GM12878 (cell line): Measurements from ENCODE around the gene HCST. TPM values are rescaled to one million over a fixed set of nuclear protein-coding genes. Genes with fewer than 3 reads are reported as not detected.

Experiments used
- ATAC-seq: fragments of 200-7000 bp; cut with Tn5 transposase; 3 replicates; pipeline ENCODE4 v1.9.1; 2020; ENCODE audit warnings: mild to moderate bottlenecking, moderate library complexity
- BruUV-seq: library from RNA; stranded (reverse); fragments of 400-500 nt; replicated peaks from 2 replicates; lab custom pipeline; 2021; lab: Mats Ljungman, UMichigan
- CTCF ChIA-PET: fragments of 300-600 bp; sonication (Branson Sonifier 250); formaldehyde crosslinking; extraction: SDS; loops from one replicate; lab custom pipeline; 2021; ENCODE audit warnings: inconsistent platforms; lab: Yijun Ruan, JAX
- POLR2A ChIA-PET: fragments of 350-600 bp; formaldehyde crosslinking; extraction: SDS; loops from one replicate; lab custom pipeline; 2021; ENCODE audit warnings: inconsistent platforms; lab: Charles Lee
- RAD21 ChIA-PET: fragments of 300-600 bp; sonication (Branson Sonifier 250); formaldehyde crosslinking; loops from one replicate; lab custom pipeline; 2023; ENCODE audit warnings: antibody characterized with exemption; ENCODE audit not compliant: unreplicated experiment; lab: Charles Lee
- SMC1A ChIA-PET: fragments of 300-600 bp; sonication (Branson Sonifier 250); formaldehyde crosslinking; loops from one replicate; lab custom pipeline; 2023; ENCODE audit not compliant: unreplicated experiment, uncharacterized antibody; lab: Charles Lee
- DNase-seq: peaks from one replicate; pipeline ENCODE4 v3.0.0-alpha.2; 2011; ENCODE audit warnings: low read depth, low spot score
- FAIRE-seq: peaks from 3 replicates; lab custom pipeline; 2011; peaks lifted over from hg19 to GRCh38; lab: Jason Lieb, UNC
- H2AFZ ChIP-seq: 2 replicates; pipeline ENCODE4 v1.6.0; 2011; ENCODE audit warnings: low read depth, low read length, control low read depth; ENCODE audit not compliant: control insufficient read depth
- H3K27ac ChIP-seq: 2 replicates; pipeline ENCODE4 v1.5.1; 2011; ENCODE audit warnings: control low read depth; ENCODE audit not compliant: control insufficient read depth, insufficient read depth
- H3K27me3 ChIP-seq, 2 experiments: replicated peaks in 1 of 2; 2 replicates each; pipeline versions ENCODE4 v1.6.0 to v1.6.1; 2011; ENCODE audit warnings: low read length in 1 of 2; ENCODE audit not compliant: control insufficient read depth in 2 of 2, insufficient read depth in 2 of 2
- H3K36me3 ChIP-seq, 2 experiments: 2 replicates each; pipeline ENCODE4 v1.5.1; 2011; ENCODE audit warnings: low read length in 1 of 2; ENCODE audit not compliant: control insufficient read depth in 2 of 2, insufficient read depth in 2 of 2
- H3K4me1 ChIP-seq: 2 replicates; pipeline ENCODE4 v1.6.1; 2011; ENCODE audit warnings: mild to moderate bottlenecking, low read length, moderate library complexity, mixed read lengths; ENCODE audit not compliant: control insufficient read depth, insufficient read depth
- H3K4me2 ChIP-seq: 2 replicates; pipeline ENCODE4 v1.6.0; 2011; ENCODE audit warnings: control low read depth; ENCODE audit not compliant: control insufficient read depth, insufficient read depth
- H3K4me3 ChIP-seq: fragments of 200-600 bp; sonication (generic); 2 replicates; pipeline ENCODE4 v1.5.1; 2016
- H3K79me2 ChIP-seq: 2 replicates; pipeline ENCODE4 v1.6.0; 2011; ENCODE audit warnings: low read length; ENCODE audit not compliant: control insufficient read depth, insufficient read depth
- H3K9ac ChIP-seq: 2 replicates; pipeline ENCODE4 v1.8.0; 2011; ENCODE audit warnings: low read length, control low read depth, mixed read lengths; ENCODE audit not compliant: control insufficient read depth, insufficient read depth
- H3K9me3 ChIP-seq: replicated peaks from 3 replicates; pipeline ENCODE4 v1.5.1; 2011; ENCODE audit warnings: mild to moderate bottlenecking, low read length; ENCODE audit not compliant: control insufficient read depth, insufficient read depth
- H4K20me1 ChIP-seq: 2 replicates; pipeline ENCODE4 v1.6.0; 2011; ENCODE audit not compliant: control insufficient read depth, insufficient read depth
- CREM ChIP-seq: IDR thresholded peaks from 2 replicates; pipeline ENCODE4 v1.6.1; 2014; ENCODE audit warnings: antibody characterized with exemption, low read depth
- ETV6 ChIP-seq, 2 experiments: fragments of 450-650 bp in 1 of 2; IDR thresholded peaks in 1 of 2; conservative IDR thresholded peaks in 1 of 2; 2 replicates each; pipeline ENCODE4 v1.6.1; 2014; ENCODE audit warnings: antibody characterized with exemption in 1 of 2, borderline replicate concordance in 1 of 2, low read depth in 1 of 2, mild to moderate bottlenecking in 1 of 2, moderate library complexity in 1 of 2
- MTA2 ChIP-seq: fragments of 450-650 bp; IDR thresholded peaks from 2 replicates; pipeline ENCODE4 v1.6.1; 2016; ENCODE audit warnings: low read depth, mild to moderate bottlenecking, moderate library complexity
- NRF1 ChIP-seq: conservative IDR thresholded peaks from 2 replicates; pipeline ENCODE4 v1.6.1; 2011; ENCODE audit warnings: mild to moderate bottlenecking, low read depth, low read length, improper control_type of control experiment
- PBX3 ChIP-seq: IDR thresholded peaks from 2 replicates; pipeline ENCODE4 v1.6.1; 2011; ENCODE audit warnings: mild to moderate bottlenecking, low read depth, low read length, moderate library complexity; ENCODE audit not compliant: insufficient replicate concordance
- RCOR1 ChIP-seq: conservative IDR thresholded peaks from 2 replicates; pipeline ENCODE4 v1.6.1; 2012; ENCODE audit warnings: low read depth, low read length, improper control_type of control experiment
- RFX5 ChIP-seq: IDR thresholded peaks from 2 replicates; pipeline ENCODE4 v1.6.1; 2011; ENCODE audit warnings: low read depth, low read length, improper control_type of control experiment
- RUNX3 ChIP-seq: IDR thresholded peaks from 2 replicates; pipeline ENCODE4 v1.6.1; 2012; ENCODE audit warnings: low read length, inconsistent platforms
- USF2 ChIP-seq: IDR thresholded peaks from 2 replicates; pipeline ENCODE4 v1.6.1; 2011; ENCODE audit warnings: low read depth, low read length, improper control_type of control experiment, borderline replicate concordance
- ZBTB40 ChIP-seq: fragments of 450-650 bp; IDR thresholded peaks from 2 replicates; pipeline ENCODE4 v1.6.1; 2016; ENCODE audit warnings: mild to moderate bottlenecking, moderate library complexity, borderline replicate concordance
- WGBS: methylation state at CpG from one replicate; pipeline ENCODE4 v1.1.6; 2016; ENCODE audit warnings: low lambda C conversion rate; ENCODE audit not compliant: insufficient replicate concordance, insufficient coverage; ENCODE audit errors: missing lambda C conversion rate; 5-methylcytosine and 5-hydroxymethylcytosine counted together
- in situ Hi-C: fragments of 300-500 bp; cut with MboI; formaldehyde crosslinking; loops from 9 replicates; pipeline ENCODE4 v1.14.3; 2018; ENCODE audit warnings: mixed read lengths
- intact Hi-C: fragments of 100-400 bp; cut with micrococcal nuclease; formaldehyde crosslinking; loops from one replicate; pipeline ENCODE4 v1.14.2; 2022; ENCODE audit not compliant: unreplicated experiment
- polyA plus RNA-seq, 11 experiments: library from polyadenylated mRNA; depleted of rRNA in 4 of 11; unstranded in 6 of 11; stranded (reverse) in 5 of 11; fragments of >200 nt; fragmentation: Nextera tagmentation in 4 of 11; fragmentation: Illumina TruSeq in 1 of 11; extraction: Ambion mirVana in 4 of 11; extraction: Trizol in 1 of 11; gene quantifications; 1 replicate in 1 of 11; 2 replicates in 10 of 11; pipeline versions ENCODE4 v1.2.1 to v1.2.3, GENCODE V29; 2011 to 2016; ENCODE audit warnings: inconsistent platforms in 2 of 11, missing spikeins in 2 of 11, low read depth in 1 of 11
- total RNA-seq, 4 experiments: library from RNA; depleted of rRNA in 3 of 4; stranded (reverse); fragments of >200 nt in 3 of 4; fragmentation: Illumina TruSeq in 1 of 4; extraction: Trizol in 1 of 4; gene quantifications; 2 replicates each; pipeline versions ENCODE4 v1.2.1 to v1.2.3, GENCODE V29; 2013 to 2021

Gene HCST
- total and polyA plus RNA-seq, 10 of the 15 experiments (the other 5 are each of a cell fraction or from before 2014, with no cell fraction given): 7.5 to 79.6 (median 33.6) TPM

GRCh38 chr19:35940078-35940775 is 37.9 kb downstream of the HCST start:
- no peak overlapping the region for H3K4me3 ChIP-seq
- no TSS peak for BruUV-seq
- no peak for DNase-seq
- WGBS: 92% methylated on average over 37 of the region's 51 CpGs
- H3K27me3 ChIP-seq: no peaks in the 10 kb centered on the region; a peak in 1 of 4 replicates
- ATAC-seq: no peak
- H3K9me3 ChIP-seq: no peaks in the 10 kb centered on the region
- intact Hi-C loops (no loop called here), in situ Hi-C loops (no loop called here)
- H3K27ac ChIP-seq: no peak overlapping the region
- ChIA-PET POLR2A (no interaction called here), RAD21 (no interaction called here), SMC1A (no interaction called here), CTCF (no interaction called here)
- no peaks in the 10 kb centered on the region for H4K20me1 ChIP-seq
- no peak overlapping the region for H2AFZ ChIP-seq
- H3K79me2 ChIP-seq: no peaks in the 10 kb centered on the region
- H3K9ac ChIP-seq: no peak overlapping the region
- FAIRE-seq: no peak
- H3K36me3 ChIP-seq: no peaks in the 10 kb centered on the region
- no peaks in the 10 kb centered on the region for H3K4me1 ChIP-seq
- H3K4me2 ChIP-seq: no peak overlapping the region
- no peak for TF ChIP-seq RUNX3
- TF ChIP-seq PBX3: no peak
- no peak for TF ChIP-seq MTA2

- H3K27me3 ChIP-seq: no peaks in the 10 kb centered on the region; a peak in 1 of 4 replicates
- H3K9ac ChIP-seq: no peak overlapping the region
- DNase-seq (no peak), FAIRE-seq (no peak), ATAC-seq (no peak)
- H4K20me1 ChIP-seq: no peaks in the 10 kb centered on the region
- no peak overlapping the region for H3K4me2 ChIP-seq
- WGBS: 0% methylated on average over 4 of the region's 4 CpGs
- POLR2A ChIA-PET: no interaction called here
- BruUV-seq: no TSS peak
- no peaks in the 10 kb centered on the region for H3K36me3 ChIP-seq
- H3K27ac ChIP-seq: no peak overlapping the region
- no peaks in the 10 kb centered on the region for H3K9me3 ChIP-seq
- no peaks in the 10 kb centered on the region for H3K4me1 ChIP-seq
- no peak overlapping the region for H2AFZ ChIP-seq
- SMC1A ChIA-PET: no interaction called here
- RAD21 ChIA-PET: no interaction called here
- CTCF ChIA-PET: no interaction called here
- H3K79me2 ChIP-seq: no peaks in the 10 kb centered on the region
- intact Hi-C loops: no loop called here
- in situ Hi-C loops: no loop called here
- no peak overlapping the region for H3K4me3 ChIP-seq
- TF ChIP-seq ZBTB40 (no peak), RUNX3 (no peak), CREM (no peak), ETV6 (conservative IDR thresholded peaks at IDR 0.05 in 1 of 2, IDR thresholded peaks at IDR 0.05 in 1 of 2; ENCODE audit: borderline replicate concordance in 1 of 2, low read depth in 1 of 2) (no peak), NRF1 (no peak), RCOR1 (no peak), USF2 (no peak), RFX5 (no peak)
Measured at GRCh38 chr19:35940839-35941238, 38.5 kb downstream of the HCST start.
